ENCODE data around the gene CFAP74.

DNA sequence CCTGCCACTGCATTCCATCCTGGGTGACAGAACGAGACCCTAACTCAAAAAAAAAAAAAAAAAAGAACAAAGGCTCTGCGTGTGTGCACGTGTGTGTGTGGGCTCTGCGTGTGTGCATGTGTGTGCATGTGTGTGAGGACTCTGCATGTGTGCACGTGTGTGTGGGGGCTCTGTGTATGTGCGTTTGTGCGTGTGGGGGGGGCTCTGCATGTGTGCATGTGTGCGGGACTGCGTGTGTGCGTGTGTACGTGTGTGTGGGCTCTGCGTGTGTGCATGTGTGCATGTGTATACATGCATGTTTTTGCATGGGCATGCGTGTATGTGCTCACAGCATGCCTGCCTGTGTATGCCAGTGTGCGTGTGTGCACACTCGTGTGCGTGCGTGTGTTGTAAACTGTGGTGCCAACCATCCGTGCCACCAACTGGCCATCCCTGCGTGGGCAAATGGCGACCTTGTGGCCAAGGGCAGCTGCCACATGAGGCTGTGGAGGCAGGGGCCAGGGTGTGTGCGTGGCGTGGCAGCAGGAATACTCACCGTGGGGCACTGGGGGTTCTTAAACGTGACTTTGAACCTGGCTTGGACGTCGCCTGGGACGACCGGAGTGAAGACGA is 57.7 kb downstream of the CFAP74 start:
- TF ChIP-seq, protein P1, sequence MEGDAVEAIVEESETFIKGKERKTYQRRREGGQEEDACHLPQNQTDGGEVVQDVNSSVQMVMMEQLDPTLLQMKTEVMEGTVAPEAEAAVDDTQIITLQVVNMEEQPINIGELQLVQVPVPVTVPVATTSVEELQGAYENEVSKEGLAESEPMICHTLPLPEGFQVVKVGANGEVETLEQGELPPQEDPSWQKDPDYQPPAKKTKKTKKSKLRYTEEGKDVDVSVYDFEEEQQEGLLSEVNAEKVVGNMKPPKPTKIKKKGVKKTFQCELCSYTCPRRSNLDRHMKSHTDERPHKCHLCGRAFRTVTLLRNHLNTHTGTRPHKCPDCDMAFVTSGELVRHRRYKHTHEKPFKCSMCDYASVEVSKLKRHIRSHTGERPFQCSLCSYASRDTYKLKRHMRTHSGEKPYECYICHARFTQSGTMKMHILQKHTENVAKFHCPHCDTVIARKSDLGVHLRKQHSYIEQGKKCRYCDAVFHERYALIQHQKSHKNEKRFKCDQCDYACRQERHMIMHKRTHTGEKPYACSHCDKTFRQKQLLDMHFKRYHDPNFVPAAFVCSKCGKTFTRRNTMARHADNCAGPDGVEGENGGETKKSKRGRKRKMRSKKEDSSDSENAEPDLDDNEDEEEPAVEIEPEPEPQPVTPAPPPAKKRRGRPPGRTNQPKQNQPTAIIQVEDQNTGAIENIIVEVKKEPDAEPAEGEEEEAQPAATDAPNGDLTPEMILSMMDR (IDR thresholded peaks at IDR 0.05), result no peak
- no peak for TF ChIP-seq POLR2A (IDR thresholded peaks at IDR 0.05)

Measured in heart left ventricle (tissue), 13 donors.